Ecto neural progenitor cell (in vitro differentiated cells): Measurements from ENCODE around the gene STING1.
A peak's percentile ranks its signal among the peaks of the same experiment; 100 is the strongest.
"Not testable (repeated sequence)": the region's sequence is repeated elsewhere in the genome, so short reads cannot be mapped to it uniquely, and the experiment has no call there.

Source experiments
- DNase-seq: peaks from one replicate; pipeline ENCODE4 v3.0.0-alpha.2; 2018; ENCODE audit warnings: low spot score

STING1 gene

DNA sequence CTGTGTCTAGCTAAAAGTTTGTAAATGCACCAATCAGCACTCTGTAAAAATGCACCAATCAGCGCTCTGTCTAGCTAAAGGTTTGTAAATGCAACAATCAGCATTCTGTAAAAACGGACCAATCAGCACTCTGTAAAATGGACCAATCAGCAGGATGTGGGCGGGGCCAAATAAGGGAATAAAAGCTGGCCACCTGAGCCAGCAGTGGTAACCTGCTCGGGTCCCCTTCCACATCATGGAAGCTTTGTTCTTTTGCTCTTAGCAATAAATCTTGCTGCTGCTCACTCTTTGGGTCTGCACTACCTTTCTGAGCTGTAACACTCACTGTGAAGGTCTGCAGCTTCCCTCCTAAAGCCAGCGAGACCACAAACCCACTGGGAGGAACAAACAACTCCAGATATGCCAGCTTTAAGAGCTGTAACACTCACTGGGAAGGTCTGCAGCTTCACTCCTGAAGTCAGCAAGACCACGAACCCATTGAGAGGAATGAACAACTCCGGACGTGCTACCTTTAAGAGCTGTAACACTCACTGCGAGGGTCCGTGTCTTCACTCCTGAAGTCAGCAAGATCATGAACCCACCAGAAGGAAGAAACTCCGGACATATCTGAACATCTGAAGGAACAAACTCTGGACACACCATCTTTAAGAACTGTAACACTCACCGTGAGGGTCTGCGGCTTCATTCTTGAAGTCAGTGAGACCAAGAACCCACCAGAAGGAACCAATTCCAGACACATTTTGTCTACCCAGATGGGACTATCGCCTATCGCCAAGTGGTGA lies 20.7 kb upstream of the STING1 start:
- DNase-seq, result not testable (repeated sequence)

DNA sequence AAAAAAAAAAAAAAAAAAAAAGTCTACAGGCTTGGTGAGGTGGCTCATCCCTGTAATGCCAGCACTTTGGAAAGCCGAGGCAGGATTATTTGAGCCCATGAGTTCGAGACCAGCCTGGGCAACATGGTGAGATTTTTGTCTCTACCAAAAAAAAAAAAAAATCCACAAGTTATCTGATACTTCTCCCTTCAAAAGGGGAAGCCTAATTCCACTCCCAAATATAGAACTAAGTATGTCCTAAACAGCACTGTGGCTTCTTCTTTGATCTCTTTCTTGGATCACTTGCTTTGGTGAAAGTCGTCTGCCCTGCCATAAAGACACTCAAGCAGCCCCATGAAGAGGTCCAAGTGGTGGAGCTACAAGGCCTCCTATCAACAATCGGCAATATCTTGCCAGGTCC lies 18.8 kb upstream of the STING1 start:
- DNase-seq, result no peak

DNA sequence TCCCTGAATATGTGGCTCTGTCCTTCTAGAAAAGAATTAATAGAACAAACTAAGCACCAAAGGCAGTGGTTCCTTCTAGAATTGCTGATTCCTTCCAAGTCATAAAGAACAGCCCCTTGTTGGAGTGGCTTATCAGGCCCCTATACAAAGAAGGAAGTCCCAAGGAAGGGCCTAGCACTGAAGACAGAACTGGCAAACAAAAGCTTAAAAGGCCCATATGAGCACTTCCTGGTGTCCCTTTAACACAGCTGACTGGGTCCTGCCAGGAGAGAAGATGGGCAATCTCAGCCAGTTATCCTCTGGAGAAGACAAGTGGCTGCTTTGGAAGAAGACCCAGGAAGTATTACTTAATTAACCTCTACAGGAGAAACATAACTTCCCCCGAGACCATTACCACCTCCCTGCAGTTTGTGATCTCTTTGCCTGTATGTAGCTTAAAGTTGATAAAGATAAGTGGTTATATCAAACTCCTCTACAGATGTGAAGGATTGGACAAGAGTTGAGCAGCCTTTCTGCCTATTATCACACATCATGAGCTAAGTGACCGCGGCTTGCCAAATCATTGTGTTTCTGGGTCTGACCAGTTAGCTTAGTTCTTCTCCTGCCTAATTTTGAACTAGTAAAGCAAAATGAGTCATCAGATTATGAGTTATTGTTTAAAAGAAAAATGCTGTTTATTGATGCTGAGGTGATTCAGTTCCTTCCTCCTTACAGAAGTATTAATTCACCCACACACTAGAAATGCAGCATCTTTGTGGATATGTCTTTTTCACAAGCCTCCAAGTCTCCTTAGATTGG lies 13.3 kb upstream of the STING1 start:
- DNase-seq, result no peak

DNA sequence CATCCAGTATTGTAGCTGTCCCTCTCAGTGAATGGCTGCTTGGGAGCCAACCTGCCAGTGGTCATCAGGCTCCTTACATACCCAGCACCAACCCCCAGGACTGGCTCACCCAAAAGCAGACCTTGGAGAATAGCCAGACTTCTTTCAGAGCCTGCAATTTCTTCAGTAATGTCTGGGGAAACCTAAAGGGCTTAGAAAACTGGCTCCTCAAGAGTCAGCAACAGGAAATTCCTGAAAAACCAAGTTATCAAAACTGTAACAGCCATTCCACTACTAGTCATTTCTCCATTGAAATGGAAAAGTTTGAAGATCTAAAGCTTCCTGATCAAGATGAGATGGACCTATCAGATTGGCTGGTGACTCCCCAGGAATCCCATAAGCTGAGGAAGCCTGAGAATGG lies 12.3 kb upstream of the STING1 start:
- DNase-seq, result no peak

DNA sequence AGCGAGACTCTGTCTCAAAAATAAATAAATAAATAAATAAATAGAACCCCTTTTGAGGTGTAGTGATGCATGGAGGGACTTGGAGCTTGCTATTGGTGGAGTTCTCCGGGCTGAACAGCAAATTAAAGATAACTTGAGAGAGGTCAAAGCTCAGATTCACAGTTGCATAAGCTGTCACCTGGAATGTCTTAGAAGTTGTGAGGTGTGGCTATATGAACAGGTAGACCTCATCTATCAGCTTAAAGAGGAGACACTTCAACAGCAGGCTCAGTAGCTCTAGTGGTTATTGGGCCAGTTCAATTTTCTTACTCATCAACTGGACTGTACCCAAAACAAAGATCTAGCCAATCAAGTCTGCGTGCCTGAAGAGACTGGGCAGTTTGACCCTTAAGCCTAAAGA lies 11.7 kb upstream of the STING1 start:
- no peak for DNase-seq

DNA sequence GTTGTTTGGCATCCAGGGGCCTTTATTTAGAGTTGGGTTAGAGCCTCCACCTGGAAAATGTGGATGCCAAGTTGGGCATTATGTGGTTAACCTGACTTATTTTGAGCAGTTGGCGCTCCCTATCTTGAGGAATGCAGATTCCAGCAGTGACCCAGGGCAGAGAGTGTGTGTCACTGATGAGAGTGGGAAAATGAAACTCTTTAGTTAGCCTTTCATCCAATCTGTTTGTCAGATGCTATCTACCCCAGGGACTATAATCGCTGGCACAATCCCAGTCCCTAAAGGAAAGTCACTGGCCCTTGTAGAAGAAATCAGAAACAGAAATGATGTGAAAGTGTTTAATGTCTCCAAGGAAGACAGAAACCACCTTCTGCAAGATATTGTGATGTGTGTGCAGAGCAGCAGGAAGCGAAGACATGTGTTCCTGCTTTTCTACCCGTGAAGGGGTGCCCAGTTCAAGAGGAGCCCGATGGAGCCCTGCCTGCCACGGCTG lies 10.2 kb upstream of the STING1 start:
- DNase-seq, result no peak

DNA sequence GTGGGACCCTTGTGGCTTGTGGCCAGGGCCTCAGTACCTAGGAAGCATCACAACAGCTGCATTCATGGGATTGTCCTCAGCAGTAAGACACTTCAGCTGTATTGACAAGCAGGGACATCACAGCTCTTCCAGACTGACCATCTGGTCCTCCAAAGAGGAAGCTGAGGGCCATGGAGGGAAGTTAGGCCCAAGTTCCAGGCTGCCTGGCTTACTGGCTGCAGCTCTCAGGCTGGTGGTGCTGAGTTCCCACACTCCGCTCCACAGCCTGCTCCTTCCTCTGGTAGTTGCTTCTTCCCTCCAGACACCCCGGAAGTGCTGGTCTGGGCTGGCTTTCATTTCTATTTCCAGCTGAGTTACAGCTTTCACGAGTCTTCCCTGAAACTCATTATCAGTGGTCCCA lies 5.7 kb upstream of the STING1 start:
- no peak for DNase-seq

DNA sequence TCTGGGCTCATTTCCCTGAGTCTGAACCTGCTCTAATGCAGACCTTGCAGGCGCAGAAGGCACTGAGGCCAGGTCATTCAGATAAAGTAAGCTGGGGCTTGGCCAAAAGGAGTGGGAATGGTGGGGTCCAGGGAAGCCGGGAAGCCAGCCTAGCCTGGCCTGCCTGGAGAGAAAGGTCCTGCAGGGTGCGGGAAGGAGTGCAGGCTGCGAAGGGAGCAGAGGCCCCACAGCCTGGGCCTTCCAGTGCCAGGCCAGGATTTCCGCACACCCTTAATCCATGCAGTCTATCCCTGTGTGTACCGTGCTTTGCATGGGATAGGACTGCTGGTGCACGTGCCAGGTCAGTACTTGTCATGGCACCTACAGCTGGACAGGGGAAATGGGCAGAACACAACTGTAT lies 3.6 kb upstream of the STING1 start:
- DNase-seq, result peak; percentile 66

DNA sequence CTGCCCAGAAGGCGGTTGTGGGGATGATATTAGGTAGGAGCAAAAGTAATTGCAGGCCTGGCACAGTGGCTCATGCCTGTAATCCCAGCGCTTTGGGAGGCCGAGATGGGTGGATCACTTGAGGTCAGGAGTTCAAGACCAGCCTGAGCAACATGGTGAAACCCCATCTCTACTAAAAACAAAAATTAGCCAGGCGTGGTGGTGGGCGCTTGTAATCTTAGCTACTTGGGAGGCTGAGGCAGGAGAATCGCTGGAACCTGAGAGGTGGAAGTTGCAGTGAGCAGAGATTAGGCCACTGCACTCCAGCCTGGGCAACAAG lies 291 bp upstream of the STING1 start:
- DNase-seq, result not testable (repeated sequence)

DNA sequence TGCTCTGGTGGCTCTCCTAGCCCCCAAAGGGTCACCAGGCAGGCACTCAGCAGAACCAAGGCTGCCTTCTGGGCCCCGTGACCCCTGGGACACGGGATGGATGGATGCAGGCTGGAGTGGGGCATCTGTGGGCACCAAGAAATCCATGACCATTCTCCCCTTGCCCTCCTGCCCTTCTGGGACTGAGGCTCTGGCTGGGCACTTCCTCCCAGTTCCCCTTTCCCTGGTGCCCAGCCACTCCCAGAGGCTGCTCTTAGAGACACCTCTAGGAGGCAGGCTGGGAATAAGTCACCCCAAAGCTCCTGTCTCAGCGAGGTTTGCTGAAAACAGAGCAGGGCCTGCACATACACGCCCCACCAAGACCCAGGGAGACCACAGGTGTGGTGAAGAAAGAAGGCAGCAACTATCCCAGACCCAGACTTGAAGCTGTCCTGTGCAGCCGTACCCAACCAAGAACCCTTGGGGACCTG lies 943 bp downstream of the STING1 start:
- DNase-seq, result no peak

DNA sequence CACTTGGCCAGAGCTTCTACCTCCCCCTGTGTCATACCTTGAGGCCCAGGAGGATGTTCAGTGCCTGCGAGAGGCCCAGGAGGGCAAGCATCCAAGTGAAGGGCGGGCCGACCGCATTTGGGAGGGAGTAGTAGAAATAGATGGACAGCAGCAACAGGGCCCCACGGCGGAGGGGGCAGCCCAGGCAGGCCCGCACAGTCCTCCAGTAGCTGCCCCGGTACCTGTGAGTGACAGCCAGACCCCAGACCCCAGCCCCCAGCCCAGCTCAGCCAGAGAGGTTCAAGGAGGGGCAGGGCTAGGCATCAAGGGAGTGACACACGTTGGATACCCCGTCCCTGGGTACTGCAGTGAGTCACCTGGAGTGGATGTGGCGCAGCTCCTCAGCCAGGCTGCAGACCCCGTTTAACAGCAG lies 1.4 kb downstream of the STING1 start:
- DNase-seq, result no peak

DNA sequence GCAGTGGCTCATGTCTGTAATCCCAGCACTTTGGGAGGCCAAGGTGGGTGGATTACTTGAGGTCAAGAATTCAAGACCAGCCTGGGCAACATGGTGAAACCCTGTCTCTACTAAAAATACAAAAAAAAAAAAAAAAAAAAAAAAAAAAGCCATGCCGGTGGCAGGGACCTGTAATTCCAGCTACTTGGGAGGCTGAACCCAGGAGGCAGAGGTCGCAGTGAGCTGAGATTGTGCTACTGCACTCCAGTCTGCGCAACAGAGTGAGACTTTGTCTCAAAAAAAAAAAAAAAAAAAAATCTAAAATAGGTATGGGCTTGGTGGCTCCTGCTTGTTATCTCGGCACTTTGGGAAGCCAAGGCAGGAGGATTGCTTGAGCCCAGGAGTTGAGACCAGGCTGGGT lies 2.8 kb downstream of the STING1 start:
- not testable (repeated sequence) for DNase-seq

DNA sequence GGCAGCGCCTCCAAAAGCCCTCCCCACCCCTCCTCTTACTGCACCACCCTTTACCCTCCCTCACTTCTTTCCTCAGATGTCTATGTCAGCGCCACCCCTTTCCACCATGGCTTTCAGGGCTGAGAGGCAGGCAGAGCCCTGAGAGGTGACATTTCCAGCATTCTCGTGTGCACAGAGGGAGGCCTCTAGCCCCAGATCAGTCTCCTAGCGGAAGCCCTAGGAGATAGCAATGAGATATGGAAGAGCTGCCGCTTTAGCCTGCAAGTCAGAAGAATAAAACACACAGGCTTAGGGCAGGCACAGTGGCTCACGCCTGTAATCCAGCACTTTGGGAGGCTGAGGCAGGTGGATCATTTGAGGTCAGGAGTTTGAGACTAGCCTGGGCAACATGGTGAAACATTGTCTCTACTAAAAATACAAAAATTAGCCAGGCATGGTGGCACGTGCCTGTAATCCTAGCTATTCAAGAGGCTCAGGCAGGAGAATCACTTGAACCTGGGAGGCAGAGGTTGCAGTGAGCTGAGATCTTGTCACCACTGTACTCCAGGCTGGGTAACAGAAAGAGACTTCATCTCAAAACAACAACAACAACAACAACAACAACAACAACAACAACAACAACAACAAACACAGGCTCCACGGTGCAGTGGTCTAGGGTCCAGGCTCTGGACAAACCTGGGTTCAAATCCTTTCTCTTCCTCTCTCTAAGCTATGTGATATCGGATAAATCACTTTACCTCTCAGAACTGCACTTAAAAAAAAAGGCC lies 3.7 kb downstream of the STING1 start:
- not testable (repeated sequence) for DNase-seq

DNA sequence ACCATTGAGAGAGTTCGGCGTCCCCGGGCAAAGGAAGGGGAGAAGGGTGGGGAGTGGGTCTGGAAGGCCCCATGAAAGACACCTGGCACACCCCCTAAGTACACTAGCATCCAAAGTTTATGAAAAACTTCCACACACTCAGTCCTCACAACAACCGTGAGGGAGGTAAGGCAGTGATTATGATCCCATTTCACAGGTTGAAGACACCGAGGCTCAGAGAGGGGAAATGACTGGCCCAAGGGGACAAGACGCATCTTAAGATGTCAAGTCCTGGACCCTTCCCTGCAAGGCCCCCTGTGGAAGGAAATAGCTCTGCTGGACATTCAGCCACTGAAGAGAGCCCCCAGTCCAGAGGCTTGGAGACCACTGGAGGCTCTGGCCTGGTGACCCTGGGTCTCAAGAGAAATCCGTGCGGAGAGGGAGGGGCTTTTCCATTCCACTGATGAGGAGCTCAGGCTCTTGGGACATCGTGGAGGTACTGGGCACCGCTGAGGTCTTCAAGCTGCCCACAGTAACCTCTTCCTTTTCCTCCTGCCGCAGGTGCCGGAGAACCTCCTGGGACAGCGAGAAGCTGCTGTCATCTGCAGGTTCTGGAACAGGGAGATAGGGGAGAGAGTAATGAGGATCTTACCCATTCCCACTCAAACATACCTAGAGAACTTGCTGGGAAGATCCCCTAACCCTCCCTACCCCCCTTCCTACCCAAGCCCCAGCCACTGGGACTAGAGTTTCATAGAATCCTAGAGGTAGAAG lies 6.5 kb downstream of the STING1 start:
- DNase-seq, result no peak

DNA sequence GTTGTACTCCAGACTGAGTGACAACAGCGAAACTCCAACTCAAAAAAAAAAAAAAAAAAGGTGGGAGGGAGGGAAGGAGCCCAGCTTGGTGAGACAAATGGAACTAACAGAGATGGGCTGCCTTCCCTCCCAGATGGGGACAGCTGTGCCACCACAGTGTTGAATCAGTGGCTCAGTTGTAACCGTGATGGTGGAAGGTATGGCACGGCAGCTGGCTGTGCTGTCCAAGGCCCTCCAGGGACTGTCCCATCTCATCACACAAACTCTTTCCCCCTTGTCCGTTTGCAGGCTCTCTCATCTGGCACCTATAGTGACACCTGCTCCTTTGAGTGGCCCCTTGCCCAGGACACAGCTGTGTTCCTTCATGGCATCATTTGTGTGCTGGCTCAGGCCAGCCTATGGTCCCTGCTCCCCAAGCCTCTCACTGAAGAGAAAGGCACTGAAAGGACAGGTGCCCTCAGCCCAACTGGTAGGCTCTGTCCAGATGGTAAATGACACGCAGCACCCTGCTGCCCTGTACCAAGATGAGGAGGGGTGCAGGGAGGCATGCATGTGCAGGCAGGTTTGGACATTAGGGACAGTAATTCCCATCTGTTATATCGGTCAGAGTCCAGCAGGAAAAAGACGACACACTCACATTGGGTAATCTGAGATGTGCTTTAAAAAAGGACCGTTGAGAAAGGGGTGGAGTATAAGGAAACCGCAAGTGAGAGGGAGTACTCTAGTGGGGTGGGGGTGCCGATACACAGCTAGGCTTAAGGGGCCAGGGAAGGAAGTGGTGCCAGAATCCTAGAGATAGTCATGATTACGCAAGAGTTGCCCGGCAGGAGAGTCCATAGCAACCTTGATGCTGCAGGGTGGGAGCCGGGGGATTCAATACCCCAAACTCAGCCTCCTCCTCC lies 7.4 kb downstream of the STING1 start:
- no peak for DNase-seq

DNA sequence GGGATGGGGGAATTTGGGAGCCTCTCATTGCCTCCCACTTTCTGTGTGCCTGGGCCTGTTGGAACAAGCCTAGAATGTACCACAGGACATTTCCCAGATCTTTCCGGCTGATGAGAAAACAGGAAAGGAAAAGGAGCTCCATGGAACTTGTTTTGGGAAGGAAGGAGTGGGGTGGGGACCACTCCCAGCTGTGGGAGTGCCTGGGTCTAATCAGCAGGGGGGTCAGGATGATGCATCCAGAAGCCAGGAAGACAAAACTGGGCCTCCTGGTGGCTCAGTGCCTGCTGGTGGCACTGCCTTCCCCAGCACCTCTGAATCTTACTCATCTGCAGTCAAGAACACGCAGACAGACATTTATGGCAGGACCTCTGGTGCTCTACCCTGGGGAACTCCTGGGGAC lies 9.0 kb downstream of the STING1 start:
- DNase-seq, result no peak

DNA sequence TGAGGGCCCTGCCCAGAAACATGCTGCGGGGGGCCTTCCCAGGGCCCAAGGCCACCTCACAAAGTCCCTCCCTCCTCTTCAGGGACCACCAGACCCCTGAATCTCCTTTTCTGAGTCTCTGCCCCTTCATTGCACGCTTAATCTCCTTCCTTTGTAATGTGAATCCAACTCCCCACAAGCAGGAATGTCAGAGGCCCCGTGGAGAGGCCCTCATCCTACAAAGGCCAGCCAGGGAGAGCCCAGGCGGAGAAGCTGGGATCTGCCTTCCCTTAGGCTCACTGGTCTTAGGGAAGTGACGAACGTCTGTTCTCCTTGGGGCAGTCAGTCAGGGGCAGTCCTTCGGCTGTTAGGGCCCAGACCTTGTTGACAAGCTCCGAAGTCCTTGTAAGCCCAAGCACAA lies 9.5 kb downstream of the STING1 start:
- peak; percentile 82 for DNase-seq

DNA sequence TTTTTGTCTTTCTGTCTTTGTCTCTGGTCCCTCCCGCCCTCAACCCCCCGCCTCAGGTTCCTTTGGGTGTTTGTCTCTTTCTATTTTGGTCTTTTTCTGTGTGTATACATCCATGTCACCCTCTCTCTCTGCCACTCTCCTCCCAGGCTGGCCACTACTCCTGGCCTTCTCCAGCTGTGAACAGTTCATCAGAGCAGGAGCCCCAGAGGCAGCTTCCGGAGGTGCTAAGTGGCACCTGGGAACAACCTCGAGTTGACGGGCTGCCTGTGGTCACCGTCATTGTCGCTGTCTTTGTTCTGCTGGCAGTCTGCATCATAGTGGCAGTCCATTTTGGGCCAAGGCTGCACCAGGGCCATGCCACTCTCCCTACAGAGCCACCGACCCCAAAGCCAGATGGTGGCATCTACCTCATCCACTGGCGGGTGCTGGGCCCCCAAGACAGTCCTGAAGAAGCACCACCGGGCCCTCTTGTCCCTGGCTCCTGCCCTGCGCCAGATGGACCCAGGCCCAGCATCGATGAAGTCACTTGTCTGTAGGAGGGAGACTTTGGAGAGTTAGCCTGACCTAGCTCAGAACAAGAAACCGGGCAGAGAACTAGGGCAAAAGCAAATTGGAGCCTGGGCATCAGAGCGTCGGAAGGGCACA lies 10.1 kb downstream of the STING1 start:
- no peak for DNase-seq

DNA sequence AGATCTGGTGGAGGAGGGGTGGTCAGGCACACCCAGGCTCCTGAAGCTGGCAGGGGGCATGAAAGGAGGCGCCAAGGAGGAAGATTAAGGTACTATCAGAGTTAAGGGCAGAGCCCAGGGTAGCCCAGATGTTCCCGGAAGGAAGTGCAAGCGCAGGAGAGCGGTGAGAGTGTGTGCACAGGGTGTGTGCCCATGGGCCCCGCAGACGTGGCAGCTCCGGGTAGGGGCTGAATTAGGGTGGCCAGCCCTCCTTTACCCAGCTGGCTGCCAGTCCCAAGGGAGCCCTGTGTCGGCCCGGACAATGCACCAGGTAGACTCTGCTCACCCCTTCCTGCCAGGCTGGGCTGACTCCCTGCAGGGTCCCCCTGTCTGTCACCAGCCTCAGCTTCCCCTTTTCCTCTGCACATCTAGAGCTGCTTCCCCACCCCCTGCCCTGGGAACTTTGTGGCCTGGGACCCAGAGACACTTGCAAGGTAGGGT lies 11.7 kb downstream of the STING1 start, which contains the start of gene SMIM33:
SMIM33 (plus strand) TSS at position 184 of the 480 bp plus-strand sequence; CDS start at position 302, 118 bp downstream.
- no peak for DNase-seq

DNA sequence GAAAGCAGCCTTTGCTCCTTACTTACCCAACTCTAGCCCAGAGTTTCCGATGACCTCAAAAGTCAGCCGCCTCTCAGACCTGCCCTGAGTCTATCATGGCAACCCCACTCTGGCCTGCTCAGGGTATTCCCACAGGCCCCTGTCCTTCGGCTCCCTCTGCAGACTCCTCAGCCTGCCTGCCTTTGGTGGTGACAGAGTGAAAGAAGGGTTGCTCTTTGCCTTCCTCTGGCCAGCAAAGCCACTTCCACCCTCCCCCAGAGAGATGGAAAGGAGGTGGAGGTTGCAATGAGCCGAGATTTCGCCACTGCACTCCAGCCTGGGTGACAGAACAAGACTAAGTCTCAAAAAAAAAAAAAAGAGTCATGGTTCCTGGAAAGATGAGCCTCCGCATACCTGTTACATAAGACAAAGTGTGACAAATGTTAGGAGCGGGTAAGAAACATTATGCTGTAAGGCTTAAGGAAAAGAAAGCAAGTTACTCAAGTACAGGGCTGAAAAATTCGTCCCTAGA lies 14.1 kb downstream of the STING1 start:
- no peak for DNase-seq
